A549 (cell line): ENCODE results near the gene MEGF8. TPM values are rescaled to one million over a fixed set of nuclear protein-coding genes. Genes with fewer than 3 reads are reported as not detected.

Experiments
- ATAC-seq, 2 experiments: fragments of 200-7000 bp in 1 of 2; fragments of >200 bp in 1 of 2; cut with Nextera tagmentation in 1 of 2; cut with Tn5 transposase in 1 of 2; 3 replicates each; pipeline versions ENCODE4 v1.8.0 to v1.9.1; 2018 to 2020; ENCODE audit warnings: mild to moderate bottlenecking in 1 of 2, moderate library complexity in 1 of 2
- CTCF ChIA-PET: fragments of 300-600 bp; sonication (Branson Sonifier 250); formaldehyde crosslinking; extraction: SDS; loops from one replicate; lab custom pipeline; 2021; ENCODE audit warnings: antibody characterized with exemption, inconsistent platforms; lab: Yijun Ruan, JAX
- POLR2A ChIA-PET: fragments of 350-600 bp; formaldehyde crosslinking; extraction: SDS; loops from one replicate; lab custom pipeline; 2021; ENCODE audit warnings: antibody characterized with exemption, inconsistent platforms; lab: Yijun Ruan, JAX
- DNase-seq, 2 experiments: peaks; one replicate each; pipeline versions ENCODE4 v3.0.0 to v3.0.0-alpha.2; 2011 to 2016; ENCODE audit warnings: low read depth in 1 of 2, low spot score in 1 of 2
- FAIRE-seq: peaks from 2 replicates; lab custom pipeline; 2011; peaks lifted over from hg19 to GRCh38; lab: Jason Lieb, UNC
- H3K27ac ChIP-seq, 2 experiments: fragments of >200 bp; sonication (Bioruptor Twin); formaldehyde crosslinking; 3 replicates each; pipeline ENCODE4 v1.5.1; 2016 to 2017
- H3K4me1 ChIP-seq: fragments of >200 bp; sonication (Bioruptor Twin); formaldehyde crosslinking; 3 replicates; pipeline ENCODE4 v1.6.1; 2016
- H3K4me2 ChIP-seq: fragments of >200 bp; sonication (Bioruptor Twin); formaldehyde crosslinking; 3 replicates; pipeline ENCODE4 v1.6.1; 2016
- H3K4me3 ChIP-seq: fragments of >200 bp; sonication (Bioruptor Twin); formaldehyde crosslinking; 3 replicates; pipeline ENCODE4 v1.5.1; 2016
- H3K9me3 ChIP-seq: fragments of >200 bp; sonication (Bioruptor Twin); formaldehyde crosslinking; 3 replicates; pipeline ENCODE4 v1.6.1; 2016
- CBX2 ChIP-seq: fragments of 200-600 bp; sonication (generic); IDR thresholded peaks from 2 replicates; pipeline ENCODE4 v1.6.1; 2016; ENCODE audit warnings: low read depth, mild to moderate bottlenecking, borderline replicate concordance
- CHD4 ChIP-seq: fragments of 200-600 bp; sonication (generic); IDR thresholded peaks from 2 replicates; pipeline ENCODE4 v1.6.1; 2016; ENCODE audit warnings: antibody characterized with exemption, mild to moderate bottlenecking, borderline replicate concordance
- E2F6 ChIP-seq: IDR thresholded peaks from 2 replicates; pipeline ENCODE4 v1.6.1; 2012; ENCODE audit warnings: low read depth, borderline replicate concordance
- EP300 ChIP-seq, 2 experiments: fragments of >200 bp; sonication (Bioruptor Twin); formaldehyde crosslinking; IDR thresholded peaks; 2 replicates in 1 of 2; 3 replicates in 1 of 2; pipeline ENCODE4 v1.6.1; 2016 to 2017
- FOSB ChIP-seq: fragments of 250-450 bp; sonication (Bioruptor Pico); IDR thresholded peaks from 2 replicates; pipeline ENCODE4 v1.5.0; 2020; ENCODE audit warnings: mild to moderate bottlenecking, moderate library complexity
- FOSL2 ChIP-seq, 2 experiments: fragments of 450-650 bp in 1 of 2; fragments of >200 bp in 1 of 2; sonication (Bioruptor Twin) in 1 of 2; formaldehyde crosslinking; IDR thresholded peaks; 2 replicates each; pipeline versions ENCODE4 v1.5.0 to v1.6.1; 2016 to 2020; ENCODE audit warnings: mild to moderate bottlenecking in 1 of 2, moderate library complexity in 1 of 2
- GATA3 ChIP-seq: IDR thresholded peaks from 2 replicates; pipeline ENCODE4 v1.6.1; 2012; ENCODE audit warnings: borderline replicate concordance
- HOXB13 ChIP-seq: fragments of 250-450 bp; sonication (Bioruptor Pico); IDR thresholded peaks from 2 replicates; pipeline ENCODE4 v1.5.0; 2020; ENCODE audit warnings: low read depth, mild to moderate bottlenecking, moderate library complexity
- HOXB5 ChIP-seq: fragments of 250-450 bp; sonication (Bioruptor Pico); IDR thresholded peaks from 2 replicates; pipeline ENCODE4 v1.5.0; 2020; ENCODE audit warnings: mild to moderate bottlenecking, moderate library complexity
- JUN ChIP-seq, 2 experiments: fragments of >200 bp; sonication (Bioruptor Twin); formaldehyde crosslinking; IDR thresholded peaks; 2 replicates in 1 of 2; 3 replicates in 1 of 2; pipeline ENCODE4 v1.6.1; 2016 to 2017
- JUNB ChIP-seq: fragments of >200 bp; sonication (Bioruptor Twin); formaldehyde crosslinking; IDR thresholded peaks from 2 replicates; pipeline ENCODE4 v1.6.1; 2016
- KDM1A ChIP-seq: fragments of 200-600 bp; sonication (generic); IDR thresholded peaks from 2 replicates; pipeline ENCODE4 v1.6.1; 2016; ENCODE audit warnings: low read depth, mild to moderate bottlenecking
- MAFK ChIP-seq: fragments of 450-650 bp; IDR thresholded peaks from 2 replicates; pipeline ENCODE4 v1.6.1; 2014; ENCODE audit not compliant: partially characterized antibody
- MAZ ChIP-seq: fragments of 150-350 bp; IDR thresholded peaks from 2 replicates; pipeline ENCODE4 v1.6.1; 2014; ENCODE audit warnings: antibody characterized with exemption, low read depth, low read length, borderline replicate concordance
- MYC ChIP-seq: IDR thresholded peaks from 2 replicates; pipeline ENCODE4 v1.6.1; 2012; ENCODE audit warnings: mild to moderate bottlenecking, inconsistent platforms, low read length, improper control_type of control experiment, borderline replicate concordance
- NFE2L2 ChIP-seq: fragments of 150-350 bp; conservative IDR thresholded peaks from 2 replicates; pipeline ENCODE4 v1.6.1; 2014; ENCODE audit warnings: low read length
- POLR2A ChIP-seq: IDR thresholded peaks from 2 replicates; pipeline ENCODE4 v1.6.1; 2012; ENCODE audit warnings: mild to moderate bottlenecking, low read length
- POLR2AphosphoS2 ChIP-seq: conservative IDR thresholded peaks from 2 replicates; pipeline ENCODE4 v1.6.1; 2012; ENCODE audit warnings: low read length, improper control_type of control experiment, inconsistent platforms
- RCOR1 ChIP-seq: fragments of 150-350 bp; IDR thresholded peaks from 2 replicates; pipeline ENCODE4 v1.6.1; 2014; ENCODE audit warnings: antibody characterized with exemption, low read length, low read depth
- RFX5 ChIP-seq: fragments of 450-650 bp; IDR thresholded peaks from 2 replicates; pipeline ENCODE4 v1.7.1; 2014; ENCODE audit warnings: antibody characterized with exemption, mild to moderate bottlenecking, moderate library complexity
- TP53 ChIP-seq: fragments of 250-450 bp; sonication (Bioruptor Pico); IDR thresholded peaks from 2 replicates; pipeline ENCODE4 v1.5.0; 2021; ENCODE audit warnings: mild to moderate bottlenecking, moderate library complexity
- USF2 ChIP-seq: fragments of 450-650 bp; IDR thresholded peaks from 2 replicates; pipeline ENCODE4 v1.6.1; 2014; ENCODE audit warnings: antibody characterized with exemption
- ZC3H11A ChIP-seq: fragments of 450-650 bp; IDR thresholded peaks from 2 replicates; pipeline ENCODE4 v1.6.1; 2014; ENCODE audit warnings: antibody characterized with exemption, mild to moderate bottlenecking
- ZNF302 ChIP-seq: fragments of 250-450 bp; sonication (Bioruptor Pico); IDR thresholded peaks from 2 replicates; pipeline ENCODE4 v1.9.0; 2021; ENCODE audit warnings: inconsistent platforms, mild to moderate bottlenecking, moderate library complexity
- ZSCAN20 ChIP-seq: fragments of 250-450 bp; sonication (Bioruptor Pico); IDR thresholded peaks from 2 replicates; pipeline ENCODE4 v1.8.0; 2022; ENCODE audit warnings: mild to moderate bottlenecking, moderate library complexity
- WGBS: methylation state at CpG from one replicate; pipeline ENCODE4 v1.1.6; 2017; ENCODE audit errors: missing lambda C conversion rate; 5-methylcytosine and 5-hydroxymethylcytosine counted together
- polyA plus RNA-seq, 4 experiments: library from polyadenylated mRNA; depleted of rRNA in 3 of 4; stranded (reverse); fragments of >200 nt; fragmentation: RNase III in 1 of 4; extraction: RNeasy Plus Mini Kit Qiagen cat#74134 plus additional on column Dnase treatment in 1 of 4; gene quantifications; 2 replicates in 3 of 4; 3 replicates in 1 of 4; pipeline ENCODE4 v1.2.3, GENCODE V29; 2011 to 2017
- TF ChIP-seq, protein P1 (sequence below): fragments of 200-600 bp; sonication (generic); IDR thresholded peaks from 2 replicates; pipeline ENCODE4 v1.6.1; 2016; ENCODE audit warnings: antibody characterized with exemption, mild to moderate bottlenecking, moderate library complexity
- TF ChIP-seq, protein P2 (sequence below): fragments of >200 bp; sonication (Bioruptor Twin); formaldehyde crosslinking; IDR thresholded peaks from 3 replicates; pipeline ENCODE4 v1.5.1; 2016

The MEGF8 gene
- polyA plus RNA-seq, 2 of the 4 experiments (the other 2 are of a cell fraction), result 10.4 to 27.2 TPM

DNA sequence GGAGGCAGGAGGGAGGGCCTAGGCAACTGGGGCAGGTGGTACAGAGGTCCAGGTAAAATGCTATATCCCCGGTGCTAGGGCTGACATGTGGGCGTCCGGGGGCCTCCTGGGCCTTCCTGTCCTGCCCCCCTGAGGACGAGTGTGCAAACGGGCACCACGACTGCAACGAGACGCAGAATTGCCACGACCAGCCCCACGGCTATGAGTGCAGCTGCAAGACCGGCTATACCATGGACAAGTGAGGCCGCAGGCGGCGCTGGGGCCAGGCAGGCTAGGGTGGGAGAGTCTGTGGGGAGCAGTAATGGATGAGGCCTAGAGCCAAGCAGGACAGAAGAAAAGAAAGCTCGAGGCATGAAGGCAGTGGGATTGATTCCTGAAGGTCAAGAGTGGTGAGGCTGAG, 43.3 kb downstream of the MEGF8 start:
- no peak overlapping the region for H3K4me3 ChIP-seq
- ATAC-seq (no peak), DNase-seq (no peak), FAIRE-seq (no peak)
- no peaks in the 10 kb centered on the region for H3K4me1 ChIP-seq
- TF ChIP-seq EP300 (IDR thresholded peaks at IDR 0.05) (no peak), RFX5 (no peak), E2F6 (no peak), MAFK (no peak), POLR2A (no peak), CBX2 (no peak), HOXB13 (no peak), GATA3 (no peak), ZSCAN20 (no peak), HOXB5 (CRISPR knock-in tag) (no peak)
- TF ChIP-seq, protein P1, sequence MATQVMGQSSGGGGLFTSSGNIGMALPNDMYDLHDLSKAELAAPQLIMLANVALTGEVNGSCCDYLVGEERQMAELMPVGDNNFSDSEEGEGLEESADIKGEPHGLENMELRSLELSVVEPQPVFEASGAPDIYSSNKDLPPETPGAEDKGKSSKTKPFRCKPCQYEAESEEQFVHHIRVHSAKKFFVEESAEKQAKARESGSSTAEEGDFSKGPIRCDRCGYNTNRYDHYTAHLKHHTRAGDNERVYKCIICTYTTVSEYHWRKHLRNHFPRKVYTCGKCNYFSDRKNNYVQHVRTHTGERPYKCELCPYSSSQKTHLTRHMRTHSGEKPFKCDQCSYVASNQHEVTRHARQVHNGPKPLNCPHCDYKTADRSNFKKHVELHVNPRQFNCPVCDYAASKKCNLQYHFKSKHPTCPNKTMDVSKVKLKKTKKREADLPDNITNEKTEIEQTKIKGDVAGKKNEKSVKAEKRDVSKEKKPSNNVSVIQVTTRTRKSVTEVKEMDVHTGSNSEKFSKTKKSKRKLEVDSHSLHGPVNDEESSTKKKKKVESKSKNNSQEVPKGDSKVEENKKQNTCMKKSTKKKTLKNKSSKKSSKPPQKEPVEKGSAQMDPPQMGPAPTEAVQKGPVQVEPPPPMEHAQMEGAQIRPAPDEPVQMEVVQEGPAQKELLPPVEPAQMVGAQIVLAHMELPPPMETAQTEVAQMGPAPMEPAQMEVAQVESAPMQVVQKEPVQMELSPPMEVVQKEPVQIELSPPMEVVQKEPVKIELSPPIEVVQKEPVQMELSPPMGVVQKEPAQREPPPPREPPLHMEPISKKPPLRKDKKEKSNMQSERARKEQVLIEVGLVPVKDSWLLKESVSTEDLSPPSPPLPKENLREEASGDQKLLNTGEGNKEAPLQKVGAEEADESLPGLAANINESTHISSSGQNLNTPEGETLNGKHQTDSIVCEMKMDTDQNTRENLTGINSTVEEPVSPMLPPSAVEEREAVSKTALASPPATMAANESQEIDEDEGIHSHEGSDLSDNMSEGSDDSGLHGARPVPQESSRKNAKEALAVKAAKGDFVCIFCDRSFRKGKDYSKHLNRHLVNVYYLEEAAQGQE, result no peak
- TF ChIP-seq, protein P2, sequence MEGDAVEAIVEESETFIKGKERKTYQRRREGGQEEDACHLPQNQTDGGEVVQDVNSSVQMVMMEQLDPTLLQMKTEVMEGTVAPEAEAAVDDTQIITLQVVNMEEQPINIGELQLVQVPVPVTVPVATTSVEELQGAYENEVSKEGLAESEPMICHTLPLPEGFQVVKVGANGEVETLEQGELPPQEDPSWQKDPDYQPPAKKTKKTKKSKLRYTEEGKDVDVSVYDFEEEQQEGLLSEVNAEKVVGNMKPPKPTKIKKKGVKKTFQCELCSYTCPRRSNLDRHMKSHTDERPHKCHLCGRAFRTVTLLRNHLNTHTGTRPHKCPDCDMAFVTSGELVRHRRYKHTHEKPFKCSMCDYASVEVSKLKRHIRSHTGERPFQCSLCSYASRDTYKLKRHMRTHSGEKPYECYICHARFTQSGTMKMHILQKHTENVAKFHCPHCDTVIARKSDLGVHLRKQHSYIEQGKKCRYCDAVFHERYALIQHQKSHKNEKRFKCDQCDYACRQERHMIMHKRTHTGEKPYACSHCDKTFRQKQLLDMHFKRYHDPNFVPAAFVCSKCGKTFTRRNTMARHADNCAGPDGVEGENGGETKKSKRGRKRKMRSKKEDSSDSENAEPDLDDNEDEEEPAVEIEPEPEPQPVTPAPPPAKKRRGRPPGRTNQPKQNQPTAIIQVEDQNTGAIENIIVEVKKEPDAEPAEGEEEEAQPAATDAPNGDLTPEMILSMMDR, result no peak
- no peak overlapping the region for H3K4me2 ChIP-seq
- no peak overlapping the region for H3K27ac ChIP-seq
- 90% methylated on average over 15 of the region's 15 CpGs for WGBS
- POLR2A ChIA-PET, result no interaction called here
- H3K9me3 ChIP-seq, result peaks cover 10% of the 10 kb centered on the region
- CTCF ChIA-PET, result interaction anchor here (1.2 to 1.7 kb wide), 5 partner anchors 9 to 662 kb away, joined by 3 to 6 read pairs (median 5); no protein-coding TSS in a partner anchor

GRCh38 chr19:42369433-42370067, 44.1 kb downstream of the MEGF8 start:
- POLR2A ChIA-PET, result no interaction called here
- WGBS, result 90% methylated on average over 27 of the region's 27 CpGs
- DNase-seq, result no peak
- FAIRE-seq, result no peak
- H3K9me3 ChIP-seq, result 0 out of 3 replicates have a peak, but pooled peaks cover 3% of the 10 kb centered on the region
- CTCF ChIA-PET, result interaction anchor here (0.6 to 1.6 kb wide), 5 partner anchors 27 to 254 kb away, joined by 3 to 5 read pairs (median 3); no protein-coding TSS in a partner anchor
- H3K4me2 ChIP-seq, result no peak overlapping the region
- H3K4me3 ChIP-seq, result no peak overlapping the region
- TF ChIP-seq MAFK (no peak), RCOR1 (no peak), FOSL2 (IDR thresholded peaks at IDR 0.05) (no peak), FOSL2 (CRISPR knock-in tag; IDR thresholded peaks at IDR 0.05) (no peak), MYC (no peak), NFE2L2 (no peak), ZSCAN20 (no peak), ZNF302 (no peak), MAZ (no peak), FOSB (no peak), USF2 (no peak), TP53 (CRISPR knock-in tag) (no peak), JUN (IDR thresholded peaks at IDR 0.05) (no peak), POLR2AphosphoS2 (no peak), ZC3H11A (no peak), KDM1A (no peak), CHD4 (no peak), JUNB (no peak)
- H3K27ac ChIP-seq, result no peak overlapping the region
- no peaks in the 10 kb centered on the region for H3K4me1 ChIP-seq
- ATAC-seq, result no peak; a peak in 1 of 6 replicates
